Activated CD4-positive, alpha-beta T cell treated with anti-CD3 and anti-CD28 coated beads for 36 hours (primary cell): ENCODE results near the gene APBB3. TPM values are rescaled to one million over a fixed set of nuclear protein-coding genes. Genes with fewer than 3 reads are reported as not detected.
"Not testable (repeated sequence)": the region's sequence is repeated elsewhere in the genome, so short reads cannot be mapped to it uniquely, and the experiment has no call there.

Source experiments
- ATAC-seq: fragments of 200-7000 bp; cut with Tn5 transposase; one replicate; pipeline ENCODE4 v1.10.0; 2021; ENCODE audit warnings: mild to moderate bottlenecking, moderate library complexity
- CTCF ChIA-PET: fragments of 350-600 bp; sonication (Branson Sonifier 250); formaldehyde crosslinking; loops from one replicate; lab custom pipeline; 2021; ENCODE audit warnings: antibody characterized with exemption; lab: Charles Lee
- POLR2A ChIA-PET: fragments of 350-600 bp; sonication (Branson Sonifier 250); formaldehyde crosslinking; loops from one replicate; lab custom pipeline; 2021; ENCODE audit warnings: antibody characterized with exemption, inconsistent platforms; lab: Charles Lee
- DNase-seq: peaks from one replicate; pipeline ENCODE4 v3.0.0-alpha.2; 2020
- H3K27ac Mint-ChIP-seq: one replicate; pipeline ENCODE4 v1.8.0; 2021; ENCODE audit warnings: mixed read lengths
- H3K27me3 Mint-ChIP-seq: one replicate; pipeline ENCODE4 v1.8.0; 2021; ENCODE audit warnings: mixed read lengths
- H3K36me3 Mint-ChIP-seq: one replicate; pipeline ENCODE4 v1.8.0; 2021; ENCODE audit warnings: low read depth, mixed read lengths
- H3K4me1 Mint-ChIP-seq: one replicate; pipeline ENCODE4 v1.8.0; 2021; ENCODE audit warnings: mixed read lengths
- H3K4me3 Mint-ChIP-seq: one replicate; pipeline ENCODE4 v1.8.0; 2021; ENCODE audit warnings: mild to moderate bottlenecking, moderate library complexity, mixed read lengths
- H3K9me3 Mint-ChIP-seq: one replicate; pipeline ENCODE4 v1.8.0; 2021; ENCODE audit warnings: low read depth, mixed read lengths
- intact Hi-C, 2 experiments: fragments of 100-400 bp; cut with DNase I in 1 of 2; cut with micrococcal nuclease in 1 of 2; formaldehyde crosslinking; loops; one replicate each; pipeline versions ENCODE4 v1.14.2 to v1.15.1; 2022 to 2024; cut with DNase I, micrococcal nuclease
- total RNA-seq, 2 experiments: library from RNA; stranded (reverse); gene quantifications; one replicate each; pipeline ENCODE4 v1.2.3, GENCODE V29; 2021

The APBB3 gene
- total RNA-seq: 10 to 100 TPM; 12.8 to 19.0 TPM

GRCh38 chr5:140564196-140565023, at the start of gene APBB3, which contains the start of gene SLC35A4:
TSS of gene APBB3 (minus strand) at chr5:140564598. CDS start at chr5:140564245, 353 bp downstream.
TSS of gene SLC35A4 (plus strand) at chr5:140564828. CDS start at chr5:140567170, 2,342 bp downstream.
- H3K27ac Mint-ChIP-seq: peak within 1 kb of the TSS; percentile 99
- H3K36me3 Mint-ChIP-seq: peaks cover 35% of the 10 kb centered on the region
- intact Hi-C loops: loop anchor here (1.0 to 5.0 kb wide), 13 partner anchors 17 to 389 kb away; partner anchors contain the start of genes ANKHD1 (in 2 of the 2), EIF4EBP3 (in 2 of the 2), TMCO6 (in 2 of the 2) and WDR55 (in 2 of the 2)
- peak; percentile 95 for ATAC-seq
- ChIA-PET CTCF (interaction anchor here (0.5 to 1.9 kb wide), 10 partner anchors 11 to 1452 kb away, joined by 3 to 7 read pairs (median 4); partner anchors contain the start of genes EIF4EBP3, HARS1, HARS2 and ZMAT2), POLR2A (interaction anchor here (1.0 kb wide), 1 partner anchor 68 kb away, joined by 4 read pairs; no protein-coding TSS in a partner anchor)
- H3K27me3 Mint-ChIP-seq: no peaks in the 10 kb centered on the region
- H3K4me3 Mint-ChIP-seq: peak within 1 kb of the TSS; percentile 98
- H3K4me1 Mint-ChIP-seq: peaks cover 49% of the 10 kb centered on the region
- DNase-seq: peak; percentile 96
- H3K9me3 Mint-ChIP-seq: no peaks in the 10 kb centered on the region

GRCh38 chr5:140611020-140611521, 46.7 kb upstream of the APBB3 start:
- CTCF ChIA-PET: interaction anchor here (0.7 kb wide), 1 partner anchor 901 kb away, joined by 3 read pairs; no protein-coding TSS in a partner anchor
- intact Hi-C loops: no loop called here
- POLR2A ChIA-PET: no interaction called here
- no peak for ATAC-seq
- H3K27me3 Mint-ChIP-seq: peaks cover 6% of the 10 kb centered on the region
- H3K36me3 Mint-ChIP-seq: no peaks in the 10 kb centered on the region
- H3K4me3 Mint-ChIP-seq: no peak overlapping the region
- H3K9me3 Mint-ChIP-seq: no peaks in the 10 kb centered on the region
- no peak for DNase-seq
- H3K27ac Mint-ChIP-seq: no peak overlapping the region
- H3K4me1 Mint-ChIP-seq: peaks cover 14% of the 10 kb centered on the region

- ATAC-seq: no peak
- Mint-ChIP-seq H3K27me3 (peaks cover 6% of the 10 kb centered on the region), H3K27ac (no peak overlapping the region), H3K4me3 (no peak overlapping the region), H3K36me3 (no peaks in the 10 kb centered on the region), H3K9me3 (no peaks in the 10 kb centered on the region), H3K4me1 (peaks cover 14% of the 10 kb centered on the region)
- CTCF ChIA-PET: no interaction called here
- POLR2A ChIA-PET: no interaction called here
- intact Hi-C loops: no loop called here
- no peak for DNase-seq
Observed at GRCh38 chr5:140609126-140609525, 44.7 kb upstream of the APBB3 start.

GRCh38 chr5:140608722-140609121, 44.3 kb upstream of the APBB3 start:
- ChIA-PET CTCF (interaction anchor here (0.6 kb wide), 1 partner anchor 392 kb away, joined by 3 read pairs; no protein-coding TSS in a partner anchor), POLR2A (no interaction called here)
- intact Hi-C loops: no loop called here
- Mint-ChIP-seq H3K9me3 (no peaks in the 10 kb centered on the region), H3K4me3 (no peak overlapping the region), H3K27ac (no peak overlapping the region), H3K4me1 (peaks cover 14% of the 10 kb centered on the region), H3K27me3 (peaks cover 6% of the 10 kb centered on the region), H3K36me3 (no peaks in the 10 kb centered on the region)
- no peak for ATAC-seq
- DNase-seq: no peak

GRCh38 chr5:140607031-140607430, 42.6 kb upstream of the APBB3 start:
- ChIA-PET CTCF (no interaction called here), POLR2A (no interaction called here)
- no peak overlapping the region for H3K4me3 Mint-ChIP-seq
- H3K27me3 Mint-ChIP-seq: no peaks in the 10 kb centered on the region
- H3K27ac Mint-ChIP-seq: no peak overlapping the region
- ATAC-seq (no peak), DNase-seq (no peak)
- H3K9me3 Mint-ChIP-seq: no peaks in the 10 kb centered on the region
- intact Hi-C loops: no loop called here
- H3K4me1 Mint-ChIP-seq: peaks cover 9% of the 10 kb centered on the region
- no peaks in the 10 kb centered on the region for H3K36me3 Mint-ChIP-seq

- no peaks in the 10 kb centered on the region for H3K36me3 Mint-ChIP-seq
- CTCF ChIA-PET: no interaction called here
- intact Hi-C loops: no loop called here
- no peak for DNase-seq
- H3K9me3 Mint-ChIP-seq: no peaks in the 10 kb centered on the region
- H3K4me1 Mint-ChIP-seq: no peaks in the 10 kb centered on the region
- POLR2A ChIA-PET: no interaction called here
- H3K27ac Mint-ChIP-seq: no peak overlapping the region
- ATAC-seq: no peak
- no peaks in the 10 kb centered on the region for H3K27me3 Mint-ChIP-seq
- H3K4me3 Mint-ChIP-seq: no peak overlapping the region
Observed at GRCh38 chr5:140605879-140606278, 41.5 kb upstream of the APBB3 start.

- no peak for ATAC-seq
- H3K9me3 Mint-ChIP-seq: no peaks in the 10 kb centered on the region
- H3K27ac Mint-ChIP-seq: no peak overlapping the region
- POLR2A ChIA-PET: interaction anchor here (0.6 kb wide), 1 partner anchor 1359 kb away, joined by 3 read pairs; no protein-coding TSS in a partner anchor
- no peaks in the 10 kb centered on the region for H3K36me3 Mint-ChIP-seq
- DNase-seq: no peak
- H3K4me3 Mint-ChIP-seq: no peak overlapping the region
- intact Hi-C loops: no loop called here
- H3K27me3 Mint-ChIP-seq: no peaks in the 10 kb centered on the region
- CTCF ChIA-PET: interaction anchor here (1.1 kb wide), 1 partner anchor 18 kb away, joined by 3 read pairs; no protein-coding TSS in a partner anchor
- no peaks in the 10 kb centered on the region for H3K4me1 Mint-ChIP-seq
Observed at GRCh38 chr5:140603734-140604133, 39.3 kb upstream of the APBB3 start.

- CTCF ChIA-PET, H3K4me3 Mint-ChIP-seq, DNase-seq, intact Hi-C loops, H3K27me3 Mint-ChIP-seq, H3K4me1 Mint-ChIP-seq, H3K27ac Mint-ChIP-seq, H3K36me3 Mint-ChIP-seq, ATAC-seq, POLR2A ChIA-PET, H3K9me3 Mint-ChIP-seq: not testable (repeated sequence)
Observed at GRCh38 chr5:140603446-140603698, 39.0 kb upstream of the APBB3 start.

GRCh38 chr5:140602147-140602546, 37.7 kb upstream of the APBB3 start:
- CTCF ChIA-PET: no interaction called here
- H3K27me3 Mint-ChIP-seq: no peaks in the 10 kb centered on the region
- no peaks in the 10 kb centered on the region for H3K4me1 Mint-ChIP-seq
- DNase-seq: no peak
- no peak overlapping the region for H3K27ac Mint-ChIP-seq
- H3K4me3 Mint-ChIP-seq: no peak overlapping the region
- H3K36me3 Mint-ChIP-seq: no peaks in the 10 kb centered on the region
- no peak for ATAC-seq
- H3K9me3 Mint-ChIP-seq: no peaks in the 10 kb centered on the region
- intact Hi-C loops: no loop called here
- POLR2A ChIA-PET: no interaction called here

- Mint-ChIP-seq H3K36me3 (no peaks in the 10 kb centered on the region), H3K4me3 (no peak overlapping the region), H3K4me1 (no peaks in the 10 kb centered on the region), H3K27me3 (no peaks in the 10 kb centered on the region), H3K27ac (no peak overlapping the region), H3K9me3 (no peaks in the 10 kb centered on the region)
- DNase-seq (no peak), ATAC-seq (no peak)
- POLR2A ChIA-PET: no interaction called here
- CTCF ChIA-PET: no interaction called here
- intact Hi-C loops: no loop called here
Observed at GRCh38 chr5:140600096-140600495, 35.7 kb upstream of the APBB3 start.

- H3K36me3 Mint-ChIP-seq: no peaks in the 10 kb centered on the region
- H3K27me3 Mint-ChIP-seq: no peaks in the 10 kb centered on the region
- CTCF ChIA-PET: no interaction called here
- intact Hi-C loops: no loop called here
- no peaks in the 10 kb centered on the region for H3K9me3 Mint-ChIP-seq
- POLR2A ChIA-PET: no interaction called here
- no peak overlapping the region for H3K4me3 Mint-ChIP-seq
- no peak for ATAC-seq
- no peak for DNase-seq
- no peaks in the 10 kb centered on the region for H3K4me1 Mint-ChIP-seq
- H3K27ac Mint-ChIP-seq: no peak overlapping the region
Observed at GRCh38 chr5:140598836-140599235, 34.4 kb upstream of the APBB3 start.

GRCh38 chr5:140596321-140596741, 31.9 kb upstream of the APBB3 start:
- no peak for ATAC-seq
- intact Hi-C loops: no loop called here

More at GRCh38 chr5:140596321-140596741, 31.9 kb upstream of the APBB3 start:
- no peak for DNase-seq
- H3K27me3 Mint-ChIP-seq: no peaks in the 10 kb centered on the region
- H3K9me3 Mint-ChIP-seq: no peaks in the 10 kb centered on the region
- H3K36me3 Mint-ChIP-seq: no peaks in the 10 kb centered on the region
- peaks cover 2% of the 10 kb centered on the region for H3K4me1 Mint-ChIP-seq
- no peak overlapping the region for H3K4me3 Mint-ChIP-seq
- ChIA-PET POLR2A (no interaction called here), CTCF (no interaction called here)
- no peak overlapping the region for H3K27ac Mint-ChIP-seq
